ENCODE measurements around the gene MCEE.

Gene MCEE

DNA sequence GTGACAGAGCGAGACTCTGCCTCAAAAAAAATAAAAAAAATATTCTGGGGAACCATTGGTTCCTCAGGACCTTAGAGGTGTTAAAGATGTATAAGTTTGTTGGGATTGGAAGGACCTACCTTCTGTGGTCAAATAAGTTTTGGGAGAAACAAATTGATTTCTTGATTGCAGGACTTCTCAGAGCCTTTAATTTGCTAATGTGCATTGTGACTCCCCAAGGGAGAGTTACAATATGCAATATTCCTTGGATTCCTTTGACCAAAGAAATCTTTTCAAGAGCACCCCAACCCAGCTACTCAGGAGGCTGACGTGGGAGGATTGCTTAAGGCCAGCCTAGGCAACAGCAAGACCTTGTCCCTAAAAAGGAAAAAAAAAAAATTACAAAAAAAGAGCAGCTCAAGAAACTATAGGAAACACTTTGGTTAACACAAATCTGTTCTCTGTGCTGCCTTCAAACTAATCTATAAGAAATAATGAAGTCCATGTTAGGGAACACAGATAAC is 55.1 kb downstream of the MCEE start:
- no peak for DNase-seq (ENCODE audit: low read depth)
- TF ChIP-seq, protein P1, sequence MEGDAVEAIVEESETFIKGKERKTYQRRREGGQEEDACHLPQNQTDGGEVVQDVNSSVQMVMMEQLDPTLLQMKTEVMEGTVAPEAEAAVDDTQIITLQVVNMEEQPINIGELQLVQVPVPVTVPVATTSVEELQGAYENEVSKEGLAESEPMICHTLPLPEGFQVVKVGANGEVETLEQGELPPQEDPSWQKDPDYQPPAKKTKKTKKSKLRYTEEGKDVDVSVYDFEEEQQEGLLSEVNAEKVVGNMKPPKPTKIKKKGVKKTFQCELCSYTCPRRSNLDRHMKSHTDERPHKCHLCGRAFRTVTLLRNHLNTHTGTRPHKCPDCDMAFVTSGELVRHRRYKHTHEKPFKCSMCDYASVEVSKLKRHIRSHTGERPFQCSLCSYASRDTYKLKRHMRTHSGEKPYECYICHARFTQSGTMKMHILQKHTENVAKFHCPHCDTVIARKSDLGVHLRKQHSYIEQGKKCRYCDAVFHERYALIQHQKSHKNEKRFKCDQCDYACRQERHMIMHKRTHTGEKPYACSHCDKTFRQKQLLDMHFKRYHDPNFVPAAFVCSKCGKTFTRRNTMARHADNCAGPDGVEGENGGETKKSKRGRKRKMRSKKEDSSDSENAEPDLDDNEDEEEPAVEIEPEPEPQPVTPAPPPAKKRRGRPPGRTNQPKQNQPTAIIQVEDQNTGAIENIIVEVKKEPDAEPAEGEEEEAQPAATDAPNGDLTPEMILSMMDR (IDR thresholded peaks at IDR 0.05; ENCODE audit: control insufficient read depth, insufficient read depth, low read depth, low read length, missing control alignments): no peak
- H3K4me3 ChIP-seq (ENCODE audit: control insufficient read depth, low read depth, low read length): no peak overlapping the region

DNA sequence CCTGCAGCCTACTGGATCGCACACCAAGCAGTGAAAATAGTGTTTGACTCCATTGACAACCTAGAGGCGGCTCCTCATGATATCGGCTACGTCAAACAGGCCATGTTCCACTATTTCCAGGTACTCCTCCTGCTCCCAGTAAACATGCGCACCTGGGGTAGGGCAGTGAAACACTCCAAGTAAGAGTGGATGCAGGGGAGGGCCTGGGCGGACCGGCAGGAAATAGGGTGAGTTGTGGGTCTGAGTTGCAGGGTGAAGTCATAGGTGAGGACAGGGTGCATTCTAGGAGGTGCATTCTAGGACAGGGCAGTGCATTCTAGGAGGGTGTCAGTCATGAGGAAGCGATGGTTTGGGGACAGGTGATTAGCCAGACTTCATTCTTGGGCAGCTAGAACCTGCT is 56.6 kb downstream of the MCEE start:
- DNase-seq (ENCODE audit: low read depth): no peak
- no peak overlapping the region for H3K4me3 ChIP-seq (ENCODE audit: control insufficient read depth, low read depth, low read length)
- TF ChIP-seq, protein P1 (IDR thresholded peaks at IDR 0.05; ENCODE audit: control insufficient read depth, insufficient read depth, low read depth, low read length, missing control alignments): no peak

DNA sequence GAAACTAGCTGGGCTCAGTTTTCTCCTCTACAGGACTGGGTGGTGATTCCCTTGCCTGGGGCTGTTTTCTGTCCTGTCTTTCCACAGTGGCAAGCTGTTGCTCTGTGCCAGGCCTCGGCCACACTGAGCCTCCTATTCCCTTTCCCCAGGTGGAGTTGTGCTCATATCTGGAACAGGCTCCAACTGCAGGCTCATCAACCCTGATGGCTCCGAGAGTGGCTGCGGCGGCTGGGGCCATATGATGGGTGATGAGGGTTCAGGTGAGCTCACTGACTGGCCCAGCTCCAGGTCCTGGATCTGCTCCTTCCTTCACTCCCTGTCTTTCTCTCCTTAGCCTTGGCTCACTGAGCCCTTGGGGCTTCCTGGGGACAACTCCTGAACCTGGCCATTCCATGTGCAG is 57.5 kb downstream of the MCEE start:
- H3K4me3 ChIP-seq (ENCODE audit: control insufficient read depth, low read depth, low read length): no peak overlapping the region
- TF ChIP-seq, protein P1 (IDR thresholded peaks at IDR 0.05; ENCODE audit: control insufficient read depth, insufficient read depth, low read depth, low read length, missing control alignments): no peak
- DNase-seq (ENCODE audit: low read depth): no peak

DNA sequence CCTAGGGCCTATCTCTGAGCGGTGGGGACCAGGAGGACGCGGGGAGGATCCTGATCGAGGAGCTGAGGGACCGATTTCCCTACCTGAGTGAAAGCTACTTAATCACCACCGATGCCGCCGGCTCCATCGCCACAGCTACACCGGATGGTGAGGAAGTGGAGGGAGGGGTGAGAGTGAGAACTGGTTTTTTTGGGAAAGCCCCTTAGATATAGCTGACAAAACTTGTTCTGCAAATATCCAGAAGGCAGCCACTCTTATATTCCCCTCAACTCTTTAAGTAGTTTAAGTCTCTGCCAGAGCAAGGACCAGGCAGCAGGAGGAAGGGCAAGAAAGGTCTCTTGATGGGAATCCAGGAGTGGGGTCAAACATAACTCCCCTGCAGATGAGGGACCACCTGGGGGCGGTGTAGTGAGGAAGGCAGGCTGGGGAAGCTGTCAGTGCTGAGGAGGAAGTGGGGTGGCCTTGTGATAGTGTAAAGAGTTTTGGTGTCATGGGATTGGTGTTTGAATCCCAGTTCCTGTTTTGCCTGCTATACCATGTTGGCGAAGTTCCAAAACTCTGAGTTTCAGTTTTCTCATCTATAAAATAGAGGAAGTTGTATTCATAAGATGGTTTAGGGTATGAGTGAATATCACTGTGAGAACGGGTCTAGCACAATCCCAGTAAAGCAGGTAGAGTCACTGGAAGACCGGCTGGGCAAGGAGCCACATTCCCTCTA is 58.2 kb downstream of the MCEE start:
- no peak overlapping the region for H3K4me3 ChIP-seq (ENCODE audit: control insufficient read depth, low read depth, low read length)
- DNase-seq (ENCODE audit: low read depth): no peak
- TF ChIP-seq, protein P1 (IDR thresholded peaks at IDR 0.05; ENCODE audit: control insufficient read depth, insufficient read depth, low read depth, low read length, missing control alignments): no peak

DNA sequence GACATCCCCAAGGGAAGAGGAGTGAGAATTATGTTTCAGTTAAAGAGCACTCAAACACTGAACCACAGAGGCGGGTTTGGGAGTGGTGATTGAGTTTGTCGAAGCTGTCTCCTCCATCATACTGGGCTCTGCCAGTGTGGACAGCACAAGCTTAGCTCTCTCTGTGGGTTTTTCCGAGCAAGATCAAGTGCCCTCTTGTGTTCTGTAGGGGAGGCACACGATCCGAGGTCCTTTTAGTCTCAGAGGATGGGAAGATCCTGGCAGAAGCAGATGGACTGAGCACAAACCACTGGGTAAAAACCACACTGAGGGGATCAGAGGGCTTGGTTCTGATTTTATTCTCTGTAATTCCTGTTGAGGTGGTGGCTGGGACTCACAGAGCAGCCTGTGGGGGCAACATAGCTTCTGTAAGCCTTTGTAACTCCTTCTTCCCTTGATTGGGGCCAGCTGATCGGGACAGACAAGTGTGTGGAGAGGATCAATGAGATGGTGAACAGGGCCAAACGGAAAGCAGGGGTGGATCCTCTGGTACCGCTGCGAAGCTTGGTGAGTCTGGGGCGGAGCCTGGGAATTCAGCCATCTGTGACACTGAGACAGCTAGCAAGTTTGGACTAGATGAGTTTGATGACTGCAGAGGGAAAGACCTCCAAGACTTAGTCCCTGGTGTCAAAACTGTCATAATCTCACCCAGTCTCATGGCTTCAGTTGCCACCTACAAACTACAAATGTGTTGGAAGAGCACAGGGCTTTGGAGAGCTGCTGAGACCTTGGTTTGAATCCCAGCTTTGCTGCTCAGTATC is 59.5 kb downstream of the MCEE start:
- no peak for DNase-seq (ENCODE audit: low read depth)
- no peak overlapping the region for H3K4me3 ChIP-seq (ENCODE audit: control insufficient read depth, low read depth, low read length)
- TF ChIP-seq, protein P1 (IDR thresholded peaks at IDR 0.05; ENCODE audit: control insufficient read depth, insufficient read depth, low read depth, low read length, missing control alignments): peak; percentile 56

DNA sequence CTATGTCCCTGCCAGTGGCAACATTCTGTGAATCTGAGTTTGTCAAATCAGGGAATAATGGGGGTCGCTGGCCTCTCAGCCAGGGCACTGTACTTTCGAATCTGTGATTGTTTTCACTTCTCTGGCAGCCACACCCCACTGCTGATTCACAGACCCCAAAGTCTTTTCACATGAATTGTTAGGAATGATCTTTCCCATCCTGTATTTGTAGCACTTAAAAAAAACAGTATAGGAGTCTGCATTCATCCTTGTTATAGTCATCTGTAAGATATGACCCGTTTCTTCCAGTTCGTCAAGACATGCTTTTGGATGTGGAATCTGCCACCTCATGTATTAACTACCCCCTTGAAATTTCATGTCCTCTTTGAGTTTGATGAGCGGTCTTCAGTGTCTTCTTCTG is 60.7 kb downstream of the MCEE start:
- DNase-seq (ENCODE audit: low read depth): no peak
- peak overlapping the region; percentile 52 for H3K4me3 ChIP-seq (ENCODE audit: control insufficient read depth, low read depth, low read length)
- TF ChIP-seq, protein P1 (IDR thresholded peaks at IDR 0.05; ENCODE audit: control insufficient read depth, insufficient read depth, low read depth, low read length, missing control alignments): no peak
